Stimulated activated CD8-positive, alpha-beta memory T cell treated with anti-CD3 and anti-CD28 coated beads, Interleukin-4, amount 100 ng/mL, for 24 hours (primary cell): ENCODE data around the gene PLN.

ENCODE experiments used
- DNase-seq: peaks from one replicate; pipeline ENCODE4 v3.0.0-alpha.2; 2020; ENCODE audit warnings: low read depth

Gene PLN

GRCh38 chr6:118580585-118581419 is 32.7 kb downstream of the PLN start:
- DNase-seq: no peak

- no peak for DNase-seq
Observed at GRCh38 chr6:118581489-118581959, 33.4 kb downstream of the PLN start.

GRCh38 chr6:118584911-118585310 is 36.8 kb downstream of the PLN start:
- no peak for DNase-seq

- DNase-seq: no peak
Observed at GRCh38 chr6:118586746-118587485, 38.8 kb downstream of the PLN start.

GRCh38 chr6:118588626-118589025 is 40.5 kb downstream of the PLN start:
- DNase-seq: no peak

- no peak for DNase-seq
Observed at GRCh38 chr6:118589186-118589585, 41.1 kb downstream of the PLN start.

GRCh38 chr6:118589649-118590365 is 41.7 kb downstream of the PLN start:
- no peak for DNase-seq

- DNase-seq: no peak
Observed at GRCh38 chr6:118591897-118592296, 43.8 kb downstream of the PLN start.

- no peak for DNase-seq
Observed at GRCh38 chr6:118594877-118595276, 46.8 kb downstream of the PLN start.

- no peak for DNase-seq
Observed at GRCh38 chr6:118596774-118597320, 48.8 kb downstream of the PLN start.

- no peak for DNase-seq
Observed at GRCh38 chr6:118597636-118598035, 49.5 kb downstream of the PLN start.

- DNase-seq: no peak
Observed at GRCh38 chr6:118598324-118598723, 50.2 kb downstream of the PLN start.

- no peak for DNase-seq
Observed at GRCh38 chr6:118602300-118602699, 54.2 kb downstream of the PLN start.

- no peak for DNase-seq
Observed at GRCh38 chr6:118603372-118603771, 55.3 kb downstream of the PLN start.

- no peak for DNase-seq
Observed at GRCh38 chr6:118606268-118606667, 58.2 kb downstream of the PLN start.

- no peak for DNase-seq
Observed at GRCh38 chr6:118606858-118607257, 58.8 kb downstream of the PLN start.
